CD14-positive monocyte (primary cell): ENCODE results near the gene SRD5A1. TPM values are rescaled to one million over a fixed set of nuclear protein-coding genes. Genes with fewer than 3 reads are reported as not detected.

Experiments used
- DNase-seq, 3 donors: peaks; one replicate each; pipeline ENCODE4 v3.0.0-alpha.2; 2011 to 2022
- H2AFZ ChIP-seq: 2 replicates; pipeline ENCODE4 v1.6.0; 2012; ENCODE audit warnings: mild to moderate bottlenecking, low read depth, low read length, inconsistent platforms; ENCODE audit not compliant: insufficient read depth, poor library complexity, severe bottlenecking
- H3K27ac ChIP-seq, 2 donors: 1 replicate in 1 of 2; 2 replicates in 1 of 2; pipeline ENCODE4 v1.5.1; 2012 to 2013; ENCODE audit warnings: low read length in 2 of 2, control low read depth in 1 of 2, inconsistent platforms in 1 of 2, low read depth in 1 of 2, mild to moderate bottlenecking in 1 of 2
- H3K27me3 ChIP-seq, 2 donors: one replicate each; pipeline versions ENCODE4 v1.6.0 to v1.6.1; 2011 to 2013; ENCODE audit warnings: low read length in 2 of 2; ENCODE audit not compliant: control insufficient read depth in 2 of 2, insufficient read depth in 2 of 2
- H3K36me3 ChIP-seq, 2 donors: replicated peaks in 1 of 2; 1 replicate in 1 of 2; 2 replicates in 1 of 2; pipeline versions ENCODE4 v1.5.1 to v1.6.1; 2012 to 2013; ENCODE audit warnings: low read length in 2 of 2, control low read depth in 1 of 2, inconsistent platforms in 1 of 2, mild to moderate bottlenecking in 1 of 2; ENCODE audit not compliant: insufficient read depth in 2 of 2, control insufficient read depth in 1 of 2
- H3K4me1 ChIP-seq, 2 donors: 1 replicate in 1 of 2; 2 replicates in 1 of 2; pipeline versions ENCODE4 v1.5.1 to v1.6.1; 2012 to 2013; ENCODE audit warnings: low read length in 2 of 2, control low read depth in 1 of 2, inconsistent platforms in 1 of 2, mild to moderate bottlenecking in 1 of 2, moderate library complexity in 1 of 2; ENCODE audit not compliant: insufficient read depth in 2 of 2, control insufficient read depth in 1 of 2
- H3K4me2 ChIP-seq: replicated peaks from 2 replicates; pipeline ENCODE3; 2012; ENCODE audit warnings: low read length, moderate library complexity, mild to moderate bottlenecking; ENCODE audit not compliant: poor library complexity, severe bottlenecking; ENCODE audit errors: extremely low read depth
- H3K4me3 ChIP-seq, 3 experiments: fragments of 200-600 bp in 1 of 3; sonication (generic) in 1 of 3; replicated peaks in 1 of 3; 1 replicate in 2 of 3; 2 replicates in 1 of 3; pipeline ENCODE4 v1.5.1; 2011 to 2013; ENCODE audit warnings: low read length in 3 of 3, mild to moderate bottlenecking in 3 of 3, control low read depth in 2 of 3, low read depth in 2 of 3, inconsistent platforms in 1 of 3, moderate library complexity in 1 of 3
- H3K79me2 ChIP-seq: 2 replicates; pipeline ENCODE4 v1.6.0; 2012; ENCODE audit warnings: mild to moderate bottlenecking, control low read depth, inconsistent platforms, low read length, moderate library complexity; ENCODE audit not compliant: insufficient read depth
- H3K9ac ChIP-seq: 2 replicates; pipeline ENCODE4 v1.6.0; 2017; ENCODE audit warnings: low read length, mild to moderate bottlenecking; ENCODE audit not compliant: insufficient read depth, poor library complexity, severe bottlenecking
- H3K9me3 ChIP-seq, 2 donors: replicated peaks in 1 of 2; 1 replicate in 1 of 2; 2 replicates in 1 of 2; pipeline versions ENCODE4 v1.5.1 to v1.6.1; 2012 to 2013; ENCODE audit warnings: low read length in 2 of 2, control low read depth in 1 of 2; ENCODE audit not compliant: control insufficient read depth in 1 of 2, insufficient read depth in 1 of 2
- H4K20me1 ChIP-seq: 2 replicates; pipeline ENCODE4 v1.6.0; 2012; ENCODE audit warnings: mild to moderate bottlenecking, low read length, control low read depth, moderate library complexity; ENCODE audit not compliant: insufficient read depth
- H3K27ac Mint-ChIP-seq, 7 donors: one replicate each; pipeline ENCODE4 v1.8.0; 2020; ENCODE audit warnings: mild to moderate bottlenecking in 7 of 7, mixed read lengths in 7 of 7, moderate library complexity in 6 of 7, inconsistent platforms in 2 of 7
- H3K27me3 Mint-ChIP-seq, 3 donors: one replicate each; pipeline ENCODE4 v1.8.0; 2021 to 2022; ENCODE audit warnings: low read depth in 3 of 3, mild to moderate bottlenecking in 3 of 3, mixed read lengths in 3 of 3, moderate library complexity in 3 of 3, inconsistent platforms in 1 of 3
- H3K36me3 Mint-ChIP-seq, 2 donors: one replicate each; pipeline ENCODE4 v1.8.0; 2020; ENCODE audit warnings: mixed read lengths in 2 of 2, inconsistent platforms in 1 of 2, mild to moderate bottlenecking in 1 of 2
- H3K4me1 Mint-ChIP-seq: one replicate; pipeline ENCODE4 v1.8.0; 2020; ENCODE audit warnings: mild to moderate bottlenecking, mixed read lengths
- H3K4me3 Mint-ChIP-seq, 2 donors: one replicate each; pipeline ENCODE4 v1.8.0; 2020; ENCODE audit warnings: mild to moderate bottlenecking in 2 of 2, mixed read lengths in 2 of 2, moderate library complexity in 1 of 2
- H3K9me3 Mint-ChIP-seq, 7 donors: one replicate each; pipeline ENCODE4 v1.8.0; 2020 to 2022; ENCODE audit warnings: mixed read lengths in 7 of 7, mild to moderate bottlenecking in 6 of 7, moderate library complexity in 6 of 7, inconsistent platforms in 2 of 7
- WGBS: methylation state at CpG from one replicate; pipeline ENCODE4 v1.1.5; 2013; ENCODE audit warnings: missing lambda C conversion rate; ENCODE audit not compliant: insufficient coverage; 5-methylcytosine and 5-hydroxymethylcytosine counted together
- intact Hi-C, 2 donors: fragments of 100-400 bp; cut with micrococcal nuclease; formaldehyde crosslinking; loops; one replicate each; pipeline versions ENCODE4 v1.15.0 to v1.15.1; 2023
- polyA plus RNA-seq, 3 donors: library from polyadenylated mRNA; depleted of rRNA in 1 of 3; unstranded in 2 of 3; stranded (reverse) in 1 of 3; fragments of 300-500 nt in 2 of 3; fragments of >200 nt in 1 of 3; fragmentation: Illumina TruSeq in 2 of 3; gene quantifications; 1 replicate in 2 of 3; 2 replicates in 1 of 3; pipeline ENCODE4 v1.2.3, GENCODE V29; 2012 to 2021
- TF ChIP-seq, protein P1 (sequence below): fragments of 200-600 bp; IDR thresholded peaks from one replicate; pipeline ENCODE4 v1.8.0; 2022; ENCODE audit warnings: antibody characterized with exemption, mild to moderate bottlenecking

SRD5A1 gene
- polyA plus RNA-seq, 3 donors: 21.2 to 34.7 (median 26.0) TPM

DNA sequence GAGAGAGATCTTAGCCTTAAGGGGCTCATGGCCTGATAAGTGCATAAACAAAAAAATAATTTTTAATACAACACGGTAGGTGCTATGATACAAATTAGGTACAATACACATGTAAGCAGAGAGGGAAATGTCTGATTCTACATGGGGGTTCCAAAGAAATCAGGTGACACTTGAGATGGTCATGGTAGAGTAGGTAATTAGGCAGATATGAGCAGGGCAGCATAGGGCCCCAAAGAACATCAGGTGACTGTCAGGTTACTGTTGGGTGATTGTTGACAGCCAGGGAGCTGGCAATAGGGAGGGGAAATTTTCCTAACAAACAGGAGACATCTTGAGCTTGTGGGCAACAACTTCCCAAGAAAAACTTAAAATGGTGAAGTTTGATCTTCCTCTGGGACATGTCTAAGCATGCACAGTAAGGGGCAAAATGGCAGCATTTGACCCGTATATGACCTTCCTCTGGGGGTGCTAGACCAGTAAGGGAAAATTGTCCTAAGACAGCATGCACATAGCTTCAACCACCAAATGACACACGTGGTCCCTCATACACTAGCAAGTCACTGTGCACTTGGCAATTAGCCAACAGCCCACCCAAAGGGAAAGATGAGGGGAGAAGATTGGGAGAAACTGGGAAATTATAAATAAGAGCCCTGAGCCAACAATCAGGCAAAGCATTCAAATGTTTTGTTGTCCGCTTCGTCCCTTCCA is 42.7 kb downstream of the SRD5A1 start:
- Mint-ChIP-seq H3K36me3 (peaks cover 15 to 36% of the 10 kb centered on the region in 2 donors), H3K27ac (peak overlapping the region in 1 of 7 donors; percentile 63), H3K4me1 (no peaks in the 10 kb centered on the region), H3K4me3 (no peak overlapping the region), H3K27me3 (peaks cover 2 to 13% (median 2%) of the 10 kb centered on the region in 3 donors), H3K9me3 (peaks cover 0 to 11% (median 6%) of the 10 kb centered on the region in 7 donors)
- H3K79me2 ChIP-seq: no peaks in the 10 kb centered on the region
- DNase-seq: no peak
- H3K36me3 ChIP-seq: peaks cover 0 to 9% of the 10 kb centered on the region in 2 donors
- H3K9me3 ChIP-seq: peaks cover 0 to 6% of the 10 kb centered on the region in 2 donors
- peaks cover 0 to 2% of the 10 kb centered on the region in 2 donors for H3K27me3 ChIP-seq
- no peak overlapping the region for H3K9ac ChIP-seq
- TF ChIP-seq, protein P1, sequence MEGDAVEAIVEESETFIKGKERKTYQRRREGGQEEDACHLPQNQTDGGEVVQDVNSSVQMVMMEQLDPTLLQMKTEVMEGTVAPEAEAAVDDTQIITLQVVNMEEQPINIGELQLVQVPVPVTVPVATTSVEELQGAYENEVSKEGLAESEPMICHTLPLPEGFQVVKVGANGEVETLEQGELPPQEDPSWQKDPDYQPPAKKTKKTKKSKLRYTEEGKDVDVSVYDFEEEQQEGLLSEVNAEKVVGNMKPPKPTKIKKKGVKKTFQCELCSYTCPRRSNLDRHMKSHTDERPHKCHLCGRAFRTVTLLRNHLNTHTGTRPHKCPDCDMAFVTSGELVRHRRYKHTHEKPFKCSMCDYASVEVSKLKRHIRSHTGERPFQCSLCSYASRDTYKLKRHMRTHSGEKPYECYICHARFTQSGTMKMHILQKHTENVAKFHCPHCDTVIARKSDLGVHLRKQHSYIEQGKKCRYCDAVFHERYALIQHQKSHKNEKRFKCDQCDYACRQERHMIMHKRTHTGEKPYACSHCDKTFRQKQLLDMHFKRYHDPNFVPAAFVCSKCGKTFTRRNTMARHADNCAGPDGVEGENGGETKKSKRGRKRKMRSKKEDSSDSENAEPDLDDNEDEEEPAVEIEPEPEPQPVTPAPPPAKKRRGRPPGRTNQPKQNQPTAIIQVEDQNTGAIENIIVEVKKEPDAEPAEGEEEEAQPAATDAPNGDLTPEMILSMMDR: no peak
- intact Hi-C loops: no loop called here
- WGBS: 100% methylated on average over 2 of the region's 5 CpGs
- H4K20me1 ChIP-seq: no peaks in the 10 kb centered on the region
- H3K27ac ChIP-seq: no peak overlapping the region
- no peak overlapping the region for H2AFZ ChIP-seq
- H3K4me1 ChIP-seq: no peaks in the 10 kb centered on the region
- no peak overlapping the region for H3K4me2 ChIP-seq
- H3K4me3 ChIP-seq: no peak overlapping the region

DNA sequence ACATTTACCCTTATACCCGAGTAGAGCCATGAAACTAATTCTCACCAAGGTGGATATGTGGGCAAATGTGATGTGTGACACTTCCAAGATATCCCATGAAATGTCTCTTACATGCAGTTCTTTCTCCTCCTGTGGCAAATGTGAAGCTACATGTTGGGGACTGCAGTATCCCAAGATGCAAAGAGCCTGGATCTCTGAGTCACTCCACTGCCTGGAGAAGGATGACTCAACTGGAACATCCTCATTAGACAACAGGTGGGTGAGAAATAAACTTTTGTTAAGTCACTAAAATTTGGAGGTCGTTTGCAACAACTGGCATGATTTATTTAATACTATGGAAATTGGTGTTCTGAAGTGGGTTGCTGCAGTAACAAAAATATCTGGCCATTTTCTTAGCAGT is 43.5 kb downstream of the SRD5A1 start:
- H3K9me3 ChIP-seq: peaks cover 0 to 6% of the 10 kb centered on the region in 2 donors
- peaks cover 0 to 7% of the 10 kb centered on the region in 2 donors for H3K36me3 ChIP-seq
- 86% methylated on average over 1 of the region's 2 CpGs for WGBS
- TF ChIP-seq, protein P1: no peak
- Mint-ChIP-seq H3K27me3 (peaks cover 2 to 13% (median 4%) of the 10 kb centered on the region in 3 donors), H3K27ac (no peak overlapping the region), H3K36me3 (peaks cover 12 to 28% of the 10 kb centered on the region in 2 donors), H3K4me3 (no peak overlapping the region), H3K4me1 (no peaks in the 10 kb centered on the region), H3K9me3 (peaks cover 0 to 11% (median 6%) of the 10 kb centered on the region in 7 donors)
- H3K4me3 ChIP-seq: no peak overlapping the region
- H3K79me2 ChIP-seq: no peaks in the 10 kb centered on the region
- H4K20me1 ChIP-seq: no peaks in the 10 kb centered on the region
- intact Hi-C loops: no loop called here
- DNase-seq: no peak
- peaks cover 0 to 2% of the 10 kb centered on the region in 2 donors for H3K27me3 ChIP-seq
- no peak overlapping the region for H2AFZ ChIP-seq
- H3K4me2 ChIP-seq: no peak overlapping the region
- no peak overlapping the region for H3K27ac ChIP-seq
- no peak overlapping the region for H3K9ac ChIP-seq
- no peaks in the 10 kb centered on the region for H3K4me1 ChIP-seq
